OCI-LY3 (cell line): ENCODE measurements around the gene VCL.
"Not testable (repeated sequence)": the region's sequence is repeated elsewhere in the genome, so short reads cannot be mapped to it uniquely, and the experiment has no call there.

Experiments used
- EZH2phosphoT487 ChIP-seq: fragments of 200-600 bp; shearing (Covaris generic); IDR thresholded peaks from 2 replicates; pipeline ENCODE4 v1.6.1; 2018; ENCODE audit warnings: antibody characterized with exemption, mixed run types, low read depth
- TF ChIP-seq, protein P1 (sequence below): fragments of 200-600, 300-600 bp; sonication (generic); IDR thresholded peaks from 2 replicates; pipeline ENCODE4 v1.5.1; 2014; ENCODE audit warnings: antibody characterized with exemption, low read length, low read depth

DNA sequence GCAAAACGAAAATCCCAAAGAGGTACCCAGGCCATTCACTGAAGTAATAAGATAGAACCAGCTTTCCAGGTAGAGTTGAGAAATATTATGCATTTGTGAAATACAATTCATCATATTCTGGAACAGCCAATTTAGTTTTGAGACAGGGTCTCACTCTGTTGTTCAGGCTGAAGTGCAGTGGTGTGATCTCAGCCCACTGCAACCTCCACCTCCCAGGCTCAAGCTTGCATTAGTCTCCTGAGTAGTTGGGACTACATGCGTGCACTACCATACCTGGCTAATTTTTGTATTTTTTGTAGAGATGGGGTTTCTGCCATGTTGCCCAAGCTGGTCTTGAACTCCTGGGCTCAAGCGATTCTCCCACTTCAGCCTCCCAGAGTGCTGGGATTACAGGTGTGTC is 16.7 kb downstream of the VCL start:
- TF ChIP-seq, protein P1, sequence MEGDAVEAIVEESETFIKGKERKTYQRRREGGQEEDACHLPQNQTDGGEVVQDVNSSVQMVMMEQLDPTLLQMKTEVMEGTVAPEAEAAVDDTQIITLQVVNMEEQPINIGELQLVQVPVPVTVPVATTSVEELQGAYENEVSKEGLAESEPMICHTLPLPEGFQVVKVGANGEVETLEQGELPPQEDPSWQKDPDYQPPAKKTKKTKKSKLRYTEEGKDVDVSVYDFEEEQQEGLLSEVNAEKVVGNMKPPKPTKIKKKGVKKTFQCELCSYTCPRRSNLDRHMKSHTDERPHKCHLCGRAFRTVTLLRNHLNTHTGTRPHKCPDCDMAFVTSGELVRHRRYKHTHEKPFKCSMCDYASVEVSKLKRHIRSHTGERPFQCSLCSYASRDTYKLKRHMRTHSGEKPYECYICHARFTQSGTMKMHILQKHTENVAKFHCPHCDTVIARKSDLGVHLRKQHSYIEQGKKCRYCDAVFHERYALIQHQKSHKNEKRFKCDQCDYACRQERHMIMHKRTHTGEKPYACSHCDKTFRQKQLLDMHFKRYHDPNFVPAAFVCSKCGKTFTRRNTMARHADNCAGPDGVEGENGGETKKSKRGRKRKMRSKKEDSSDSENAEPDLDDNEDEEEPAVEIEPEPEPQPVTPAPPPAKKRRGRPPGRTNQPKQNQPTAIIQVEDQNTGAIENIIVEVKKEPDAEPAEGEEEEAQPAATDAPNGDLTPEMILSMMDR, result not testable (repeated sequence)
- not testable (repeated sequence) for TF ChIP-seq EZH2phosphoT487
